VCaP (cell line): ENCODE measurements around the gene AKAP12.

ENCODE experiments used
- H3K27ac ChIP-seq: fragments of 450-650 bp; 2 replicates; pipeline ENCODE4 v1.5.1; 2017
- TF ChIP-seq, protein P1 (sequence below): fragments of 450-650 bp; conservative IDR thresholded peaks from 2 replicates; pipeline ENCODE4 v1.5.1; 2017; ENCODE audit warnings: mild to moderate bottlenecking, moderate library complexity

AKAP12 gene

DNA sequence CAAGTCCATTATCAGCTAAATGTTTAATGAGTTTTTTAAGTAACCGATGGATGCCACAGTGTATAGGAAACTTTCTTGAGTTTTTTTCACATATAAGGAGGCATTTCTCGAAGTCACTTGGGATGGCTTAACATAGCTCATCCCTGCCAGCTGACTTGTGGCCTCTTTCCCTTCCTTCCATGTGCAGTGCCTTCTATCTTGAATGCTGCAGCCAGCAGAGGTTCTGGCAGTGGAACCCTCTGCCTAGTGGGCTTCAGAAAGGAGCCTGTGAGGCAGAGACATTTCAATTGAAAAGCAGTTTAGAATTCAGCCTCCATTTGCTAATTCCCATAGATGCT lies 51.9 kb downstream of the AKAP12 start:
- H3K27ac ChIP-seq = no peak overlapping the region
- TF ChIP-seq, protein P1, sequence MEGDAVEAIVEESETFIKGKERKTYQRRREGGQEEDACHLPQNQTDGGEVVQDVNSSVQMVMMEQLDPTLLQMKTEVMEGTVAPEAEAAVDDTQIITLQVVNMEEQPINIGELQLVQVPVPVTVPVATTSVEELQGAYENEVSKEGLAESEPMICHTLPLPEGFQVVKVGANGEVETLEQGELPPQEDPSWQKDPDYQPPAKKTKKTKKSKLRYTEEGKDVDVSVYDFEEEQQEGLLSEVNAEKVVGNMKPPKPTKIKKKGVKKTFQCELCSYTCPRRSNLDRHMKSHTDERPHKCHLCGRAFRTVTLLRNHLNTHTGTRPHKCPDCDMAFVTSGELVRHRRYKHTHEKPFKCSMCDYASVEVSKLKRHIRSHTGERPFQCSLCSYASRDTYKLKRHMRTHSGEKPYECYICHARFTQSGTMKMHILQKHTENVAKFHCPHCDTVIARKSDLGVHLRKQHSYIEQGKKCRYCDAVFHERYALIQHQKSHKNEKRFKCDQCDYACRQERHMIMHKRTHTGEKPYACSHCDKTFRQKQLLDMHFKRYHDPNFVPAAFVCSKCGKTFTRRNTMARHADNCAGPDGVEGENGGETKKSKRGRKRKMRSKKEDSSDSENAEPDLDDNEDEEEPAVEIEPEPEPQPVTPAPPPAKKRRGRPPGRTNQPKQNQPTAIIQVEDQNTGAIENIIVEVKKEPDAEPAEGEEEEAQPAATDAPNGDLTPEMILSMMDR = no peak

DNA sequence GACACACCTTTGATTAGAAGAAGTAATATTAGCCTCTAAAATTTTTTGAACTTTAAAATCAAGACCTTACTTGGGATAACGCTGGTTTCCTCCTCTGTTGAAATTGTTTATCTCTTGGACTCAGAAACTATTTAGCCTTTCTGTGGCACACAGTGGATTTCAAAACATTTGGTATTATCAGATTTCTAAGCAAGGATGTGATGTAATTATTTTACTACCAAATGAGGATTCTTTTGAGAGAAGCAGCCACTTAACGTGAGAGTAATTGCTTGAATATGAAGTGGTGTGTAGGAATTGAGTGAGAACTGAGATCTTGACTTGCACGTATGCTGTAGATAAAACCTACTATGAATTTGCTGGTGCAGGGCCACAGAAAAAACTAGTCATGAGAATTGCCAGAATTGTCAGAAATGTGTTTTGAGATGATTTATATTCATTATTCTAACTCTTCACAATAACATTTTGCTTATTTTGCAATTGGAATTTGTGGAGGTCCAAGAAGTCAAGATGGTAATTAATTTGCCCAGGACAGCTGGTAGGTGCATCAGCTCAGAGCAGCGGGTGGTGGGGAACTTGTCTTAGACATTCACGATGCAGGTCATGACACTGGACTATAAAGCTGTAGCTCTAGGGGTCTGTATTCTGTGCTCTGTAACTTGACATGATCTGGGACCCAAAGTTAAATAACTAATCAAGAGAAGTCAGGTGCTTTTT lies 53.4 kb downstream of the AKAP12 start:
- H3K27ac ChIP-seq = no peak overlapping the region
- TF ChIP-seq, protein P1 = no peak

DNA sequence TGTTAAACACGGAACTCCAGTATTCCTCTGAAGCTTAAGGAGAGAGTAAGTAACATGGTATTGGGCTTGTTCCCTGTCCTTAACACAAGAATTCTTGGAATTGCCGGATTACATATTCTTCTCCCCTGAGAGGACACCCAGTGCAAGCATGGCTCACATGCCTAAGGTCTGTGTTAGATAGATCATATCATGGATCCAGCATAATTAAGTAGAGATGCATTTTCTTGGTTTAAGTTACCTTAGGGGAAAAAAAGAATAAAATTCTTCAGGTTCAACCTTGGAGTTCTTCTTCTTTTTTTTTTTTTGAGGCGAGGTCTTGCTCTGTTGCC lies 53.9 kb downstream of the AKAP12 start:
- no peak overlapping the region for H3K27ac ChIP-seq
- TF ChIP-seq, protein P1 = no peak

DNA sequence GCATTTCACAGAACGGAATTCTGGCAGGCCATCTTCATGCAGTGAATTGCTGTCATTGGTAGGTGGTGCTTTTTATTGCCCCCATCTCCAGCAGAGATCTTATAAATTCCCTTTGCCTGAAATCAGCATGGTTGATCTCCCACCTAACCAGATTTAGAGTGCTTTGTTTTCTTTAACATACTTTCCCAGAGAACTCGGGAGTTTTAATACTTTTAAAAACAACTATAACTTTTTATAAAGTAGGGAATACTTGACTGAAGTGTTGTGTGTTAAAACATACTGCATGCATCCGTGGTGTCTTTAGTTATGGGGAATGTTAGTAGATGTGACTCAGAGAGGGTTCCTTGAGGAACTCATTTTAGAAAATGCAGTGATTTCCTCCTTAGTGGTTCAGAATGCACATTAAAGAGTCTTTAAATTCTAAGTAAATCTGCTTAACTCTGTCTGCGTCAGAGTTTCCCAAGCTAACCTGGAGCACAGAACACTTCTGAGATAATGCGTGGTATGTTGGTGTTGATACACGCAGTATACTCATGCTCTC lies 54.9 kb downstream of the AKAP12 start:
- H3K27ac ChIP-seq = no peak overlapping the region
- TF ChIP-seq, protein P1 = no peak

DNA sequence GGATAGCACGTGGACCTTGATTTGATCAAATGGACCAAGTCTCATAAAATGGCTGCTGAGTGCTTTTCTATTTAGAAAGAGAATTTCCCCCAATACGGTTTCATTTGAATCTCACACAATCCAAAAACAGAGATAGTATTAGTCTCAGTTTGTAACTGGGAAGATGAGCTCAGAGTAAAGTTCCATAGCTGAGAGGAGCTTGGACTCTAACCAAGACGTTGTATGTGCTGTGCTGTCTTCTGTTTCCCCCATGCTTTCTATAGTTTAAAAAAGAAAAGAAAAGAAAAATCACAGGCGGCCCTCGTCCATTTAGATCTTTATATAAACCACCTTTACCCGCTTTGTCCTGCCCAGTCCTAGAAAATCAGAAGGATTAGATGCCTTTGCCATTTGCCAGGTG lies 58.1 kb downstream of the AKAP12 start:
- TF ChIP-seq, protein P1 = no peak
- H3K27ac ChIP-seq = no peak overlapping the region

DNA sequence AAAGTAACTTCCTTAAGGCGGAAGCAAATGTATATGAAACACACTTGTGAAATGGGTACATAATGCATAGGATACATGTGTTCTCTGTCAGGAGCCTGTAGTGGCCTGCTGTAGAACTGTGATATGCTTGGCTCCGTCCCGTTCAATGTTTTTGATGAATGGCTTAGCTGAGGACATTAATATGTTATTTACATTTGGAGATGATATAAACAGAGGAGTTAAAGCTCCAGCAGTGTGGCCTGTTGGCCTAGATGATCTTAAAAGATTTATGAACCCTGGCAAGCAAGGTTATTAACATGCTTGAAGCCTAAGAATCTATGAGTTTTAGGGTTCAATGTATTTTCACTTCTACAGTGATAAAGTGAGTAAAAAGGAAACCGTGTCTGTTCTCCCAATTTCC lies 59.2 kb downstream of the AKAP12 start:
- TF ChIP-seq, protein P1 = no peak
- no peak overlapping the region for H3K27ac ChIP-seq

DNA sequence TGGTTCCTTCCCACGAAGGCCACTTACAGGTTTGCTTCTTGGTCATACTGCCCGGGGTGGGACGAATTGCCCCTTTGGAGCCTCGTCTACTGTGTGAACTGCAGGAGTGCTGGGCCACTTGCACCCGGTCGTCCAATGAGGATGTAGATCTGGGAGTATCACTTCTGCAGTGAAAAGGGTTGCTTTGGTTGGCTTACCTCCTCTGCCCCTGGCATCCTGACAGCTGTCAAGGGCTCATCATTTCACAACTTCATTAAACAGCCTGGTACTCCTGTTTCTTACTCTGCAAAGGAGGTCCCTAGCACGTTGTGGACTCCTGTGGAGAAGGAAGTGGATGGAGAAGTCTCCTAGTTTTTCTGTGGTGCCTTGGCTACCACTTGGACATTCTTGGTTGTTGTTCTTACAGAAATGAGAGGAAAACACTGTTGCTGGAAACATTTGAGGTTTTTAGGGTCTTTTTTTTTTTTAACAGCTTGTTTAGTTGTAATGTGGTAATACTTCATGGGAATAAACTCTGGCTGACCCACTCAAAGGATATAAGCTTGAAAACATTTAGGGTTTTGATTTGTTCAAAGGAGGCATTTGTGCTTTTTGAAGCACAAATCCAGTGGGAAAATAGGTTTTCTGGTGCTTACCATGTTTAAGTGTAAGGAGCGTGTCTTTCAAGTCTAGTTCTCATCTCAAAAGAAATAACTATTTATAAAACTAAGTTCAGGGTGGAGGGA lies 60.7 kb downstream of the AKAP12 start:
- TF ChIP-seq, protein P1 = no peak
- no peak overlapping the region for H3K27ac ChIP-seq
